Heart left ventricle (tissue), 16 donors: ENCODE measurements around the gene TEN1. TPM values are rescaled to one million over a fixed set of nuclear protein-coding genes. Genes with fewer than 3 reads are reported as not detected.

Experiments
- ATAC-seq, 4 donors: fragments of 200-7000 bp; cut with Tn5 transposase; one replicate each; pipeline ENCODE4 v1.9.1; 2020 to 2022; ENCODE audit warnings: moderate library complexity in 4 of 4, mild to moderate bottlenecking in 3 of 4, moderate number of reproducible peaks in 1 of 4
- DNase-seq, 5 donors: peaks; one replicate each; pipeline ENCODE4 v3.0.0-alpha.2; 2020
- H3K27ac ChIP-seq, 12 donors: fragments of 200-600 bp; sonication (generic) in 4 of 12; one replicate each; pipeline versions ENCODE4 v1.5.0 to v1.8.0; 2016 to 2022; ENCODE audit warnings: mild to moderate bottlenecking in 2 of 12
- H3K27me3 ChIP-seq, 9 donors: fragments of 200-600 bp; sonication (generic) in 2 of 9; one replicate each; pipeline versions ENCODE4 v1.5.1 to v1.8.0; 2016 to 2022; ENCODE audit warnings: mild to moderate bottlenecking in 3 of 9
- H3K36me3 ChIP-seq, 9 donors: fragments of 200-600 bp; sonication (generic) in 2 of 9; one replicate each; pipeline versions ENCODE4 v1.5.0 to v1.8.0; 2018 to 2022; ENCODE audit warnings: mild to moderate bottlenecking in 2 of 9
- H3K4me1 ChIP-seq, 12 donors: fragments of 200-600 bp; sonication (generic) in 4 of 12; one replicate each; pipeline versions ENCODE4 v1.5.0 to v1.8.0; 2016 to 2022; ENCODE audit warnings: mild to moderate bottlenecking in 3 of 12
- H3K4me3 ChIP-seq, 12 donors: fragments of 200-600 bp; sonication (generic) in 4 of 12; one replicate each; pipeline versions ENCODE4 v1.5.0 to v1.8.0; 2017 to 2022; ENCODE audit warnings: mild to moderate bottlenecking in 9 of 12, moderate library complexity in 4 of 12
- H3K9me3 ChIP-seq, 12 donors: fragments of 200-600 bp; sonication (generic) in 4 of 12; one replicate each; pipeline versions ENCODE4 v1.5.0 to v1.8.0; 2016 to 2022; ENCODE audit warnings: mild to moderate bottlenecking in 1 of 12
- POLR2A ChIP-seq, 2 donors: fragments of 450-650 bp; IDR thresholded peaks; one replicate each; pipeline ENCODE4 v1.6.1; 2017; ENCODE audit warnings: antibody characterized with exemption in 2 of 2, mild to moderate bottlenecking in 2 of 2, moderate library complexity in 2 of 2
- WGBS, 4 donors: extraction: QIAGEN DNeasy Blood & Tissue Kit in 2 of 4; methylation state at CpG; one replicate each; pipeline versions ENCODE4 v1.1.5 to v1.1.7; 2013 to 2018; 5-methylcytosine and 5-hydroxymethylcytosine counted together
- intact Hi-C, 10 donors: fragments of 100-400 bp; cut with DNase I; formaldehyde crosslinking; loops; one replicate each; pipeline versions ENCODE4 v1.11.1 to v1.14.2; 2022
- polyA plus RNA-seq, 2 donors: library from polyadenylated mRNA; stranded (reverse); fragments of 200-250 nt; gene quantifications; one replicate each; pipeline ENCODE4 v1.2.3, GENCODE V29; 2013
- total RNA-seq, 9 donors: library from RNA; depleted of rRNA in 2 of 9; stranded (reverse); fragments of >200 nt in 2 of 9; fragmentation: NEBNext Ultra II Directional in 3 of 9; extraction: Animal tissue kit (Norgen Biotek cat#: 25700) in 3 of 9; gene quantifications; one replicate each; pipeline versions ENCODE4 v1.1.0 to v1.2.4, GENCODE V29; 2016 to 2023
- TF ChIP-seq, protein P1 (sequence below), 12 donors: fragments of 200-600 bp; sonication (generic) in 4 of 12; IDR thresholded peaks; one replicate each; pipeline versions ENCODE4 v1.5.0 to v1.8.0; 2018 to 2022; ENCODE audit warnings: antibody characterized with exemption in 12 of 12, mild to moderate bottlenecking in 5 of 12
- donor health status: ischemic (EF 13 %, LVEDD 7.1; RV severe dilation, severe dysfunction).
- donor health status: healthy with polysubstance abuse.
- donor health status: DM: no; HTN: yes; CAD: no.
- donor health status: DM: no; HTN: no; CAD: no.
- donor health status: ischemic (EF 25% LVEDD 6.9; RV normal size, moderate dysfunction).
- donor health status: ischemic (EF 25% LVEDD 5.7; RV mildly dilated, moderate dysfunction).
- donor health status: healthy.
- donor health status: DM: yes; HTN: yes; CAD: no.
- donor health status: ischemic (EF 35%, LVEDD 5.7; RV mildly dilated, moderate dysfunction).
- donor health status: nonischemic (EF 11% LVEDD 7.7; RV severe dilation, severe dysfunction).
- donor health status: DM: yes; HTN: yes; CAD: no.
- donor health status: PGD.
- donor health status: ischemic (EF 29% LVEDD 5.4; RV normal size, mild dysfunction).
- donor health status: nonischemic (EF 23%, LVEDD 6.1; RV moderate dilation, normal function).

TEN1 gene
- total and polyA plus RNA-seq, 11 donors, result 3.3 to 22.1 (median 8.7) TPM

DNA sequence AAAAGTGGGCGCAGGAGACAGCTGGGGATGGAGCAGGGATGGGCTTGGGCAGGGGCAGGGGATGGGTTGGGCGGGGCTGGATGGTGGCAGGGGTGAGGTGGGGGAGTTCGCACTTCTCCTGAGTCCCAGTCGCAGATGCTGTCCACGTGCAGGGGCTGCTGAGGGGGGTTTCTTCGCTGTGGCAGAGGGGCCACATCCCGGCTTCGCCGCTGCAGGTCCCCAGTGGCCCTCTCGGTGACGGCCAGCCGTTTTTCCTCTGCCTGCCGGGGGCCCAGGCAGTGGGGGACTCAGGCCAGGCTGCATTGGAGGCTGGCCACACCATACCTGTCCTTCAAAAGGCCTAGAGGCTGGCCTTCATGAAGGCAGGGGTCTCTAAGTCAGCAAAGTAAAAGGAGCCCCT is 39.8 kb downstream of the TEN1 start:
- intact Hi-C loops, result loop anchor here in 4 of 10 donors (5.0 to 10.0 kb wide), 5 partner anchors 156 to 278 kb away; no protein-coding TSS in a partner anchor
- WGBS, 4 donors, result 81 to 86% (median 82%) methylated on average over 13 of the region's 13 CpGs
- DNase-seq (no peak), ATAC-seq (no peak)
- Histone ChIP-seq H3K27me3 (no peaks in the 10 kb centered on the region), H3K36me3 (no peaks in the 10 kb centered on the region), H3K9me3 (no peaks in the 10 kb centered on the region), H3K4me1 (peaks cover 0 to 6% (median 1%) of the 10 kb centered on the region in 12 donors), H3K4me3 (no peak overlapping the region), H3K27ac (no peak overlapping the region)
- TF ChIP-seq, protein P1, sequence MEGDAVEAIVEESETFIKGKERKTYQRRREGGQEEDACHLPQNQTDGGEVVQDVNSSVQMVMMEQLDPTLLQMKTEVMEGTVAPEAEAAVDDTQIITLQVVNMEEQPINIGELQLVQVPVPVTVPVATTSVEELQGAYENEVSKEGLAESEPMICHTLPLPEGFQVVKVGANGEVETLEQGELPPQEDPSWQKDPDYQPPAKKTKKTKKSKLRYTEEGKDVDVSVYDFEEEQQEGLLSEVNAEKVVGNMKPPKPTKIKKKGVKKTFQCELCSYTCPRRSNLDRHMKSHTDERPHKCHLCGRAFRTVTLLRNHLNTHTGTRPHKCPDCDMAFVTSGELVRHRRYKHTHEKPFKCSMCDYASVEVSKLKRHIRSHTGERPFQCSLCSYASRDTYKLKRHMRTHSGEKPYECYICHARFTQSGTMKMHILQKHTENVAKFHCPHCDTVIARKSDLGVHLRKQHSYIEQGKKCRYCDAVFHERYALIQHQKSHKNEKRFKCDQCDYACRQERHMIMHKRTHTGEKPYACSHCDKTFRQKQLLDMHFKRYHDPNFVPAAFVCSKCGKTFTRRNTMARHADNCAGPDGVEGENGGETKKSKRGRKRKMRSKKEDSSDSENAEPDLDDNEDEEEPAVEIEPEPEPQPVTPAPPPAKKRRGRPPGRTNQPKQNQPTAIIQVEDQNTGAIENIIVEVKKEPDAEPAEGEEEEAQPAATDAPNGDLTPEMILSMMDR (IDR thresholded peaks at IDR 0.05), result no peak
- no peak for TF ChIP-seq POLR2A (IDR thresholded peaks at IDR 0.05)

GRCh38 chr17:76019833-76020467 is 40.9 kb downstream of the TEN1 start:
- Histone ChIP-seq H3K36me3 (no peaks in the 10 kb centered on the region), H3K4me1 (no peaks in the 10 kb centered on the region), H3K9me3 (no peaks in the 10 kb centered on the region), H3K27me3 (no peaks in the 10 kb centered on the region), H3K27ac (no peak overlapping the region), H3K4me3 (no peak overlapping the region)
- WGBS, 4 donors, result 84 to 91% (median 87%) methylated on average over 6 of the region's 6 CpGs
- intact Hi-C loops, result loop anchor here in 4 of 10 donors (5.0 to 10.0 kb wide), 5 partner anchors 155 to 277 kb away; no protein-coding TSS in a partner anchor
- no peak for TF ChIP-seq POLR2A (IDR thresholded peaks at IDR 0.05)
- TF ChIP-seq, protein P1 (IDR thresholded peaks at IDR 0.05), result no peak
- ATAC-seq (no peak), DNase-seq (no peak)

GRCh38 chr17:76022285-76022684 is 43.2 kb downstream of the TEN1 start:
- H3K36me3 ChIP-seq, result no peaks in the 10 kb centered on the region
- H3K4me1 ChIP-seq, result no peaks in the 10 kb centered on the region
- no peak overlapping the region for H3K4me3 ChIP-seq
- no peaks in the 10 kb centered on the region for H3K9me3 ChIP-seq
- no peak for ATAC-seq
- no peak overlapping the region for H3K27ac ChIP-seq
- intact Hi-C loops, result no loop called here
- DNase-seq, result no peak
- 68 to 100% (median 71%) methylated on average over 2 to 24 of the region's 24 CpGs; no CpG with 5 or more reads in 1 of the 4 donors for WGBS, 4 donors
- H3K27me3 ChIP-seq, result no peaks in the 10 kb centered on the region
- TF ChIP-seq, protein P1 (IDR thresholded peaks at IDR 0.05), result no peak
- TF ChIP-seq POLR2A (IDR thresholded peaks at IDR 0.05), result no peak

- H3K36me3 ChIP-seq, result no peaks in the 10 kb centered on the region
- no peak overlapping the region for H3K4me3 ChIP-seq
- ATAC-seq (no peak), DNase-seq (no peak)
- H3K9me3 ChIP-seq, result no peaks in the 10 kb centered on the region
- H3K27me3 ChIP-seq, result no peaks in the 10 kb centered on the region
- TF ChIP-seq POLR2A (IDR thresholded peaks at IDR 0.05), result no peak
- TF ChIP-seq, protein P1 (IDR thresholded peaks at IDR 0.05), result no peak
- intact Hi-C loops, result no loop called here
- WGBS, 4 donors, result 86 to 92% (median 89%) methylated on average over 18 to 28 of the region's 28 CpGs
- H3K4me1 ChIP-seq, result no peaks in the 10 kb centered on the region
- H3K27ac ChIP-seq, result no peak overlapping the region
Measured at GRCh38 chr17:76022973-76023899, 44.2 kb downstream of the TEN1 start.
